Hepatocyte (in vitro differentiated cells): ENCODE results near the gene HPS5. TPM values are rescaled to one million over a fixed set of nuclear protein-coding genes. Genes with fewer than 3 reads are reported as not detected.
"Not testable (repeated sequence)": the region's sequence is repeated elsewhere in the genome, so short reads cannot be mapped to it uniquely, and the experiment has no call there.

Experiments used
- DNase-seq: peaks from one replicate; pipeline ENCODE4 v3.0.0-alpha.2; 2016; ENCODE audit warnings: low spot score
- H2AFZ ChIP-seq: fragments of 200-600 bp; sonication (generic); 2 replicates; pipeline ENCODE4 v1.6.0; 2016; ENCODE audit warnings: antibody characterized with exemption, mild to moderate bottlenecking
- H3K27ac ChIP-seq: fragments of 200-600 bp; sonication (generic); 2 replicates; pipeline ENCODE4 v1.5.1; 2016; ENCODE audit warnings: mild to moderate bottlenecking
- H3K27me3 ChIP-seq: fragments of 200-600 bp; sonication (generic); 2 replicates; pipeline ENCODE4 v1.6.1; 2016
- H3K36me3 ChIP-seq: fragments of 200-600 bp; sonication (generic); replicated peaks from 2 replicates; pipeline ENCODE4 v1.5.1; 2016; ENCODE audit warnings: low read depth; ENCODE audit not compliant: insufficient read depth
- H3K4me1 ChIP-seq: fragments of 200-600 bp; sonication (generic); 2 replicates; pipeline ENCODE4 v1.5.1; 2016; ENCODE audit warnings: mild to moderate bottlenecking, moderate library complexity; ENCODE audit not compliant: insufficient read depth
- H3K4me2 ChIP-seq: fragments of 200-600 bp; sonication (generic); 2 replicates; pipeline ENCODE4 v1.6.0; 2016
- H3K4me3 ChIP-seq: fragments of 200-600 bp; sonication (generic); 2 replicates; pipeline ENCODE4 v1.5.1; 2016; ENCODE audit warnings: mild to moderate bottlenecking
- H3K79me2 ChIP-seq: fragments of 200-600 bp; sonication (generic); 2 replicates; pipeline ENCODE4 v1.6.0; 2017; ENCODE audit warnings: mild to moderate bottlenecking
- H3K9me2 ChIP-seq: fragments of 200-600 bp; sonication (generic); replicated peaks from 2 replicates; pipeline ENCODE4 v1.6.0; 2017; ENCODE audit warnings: mild to moderate bottlenecking; ENCODE audit not compliant: insufficient read depth
- H3K9me3 ChIP-seq: fragments of 200-600 bp; sonication (generic); 2 replicates; pipeline ENCODE4 v1.5.1; 2016; ENCODE audit warnings: low read depth, mild to moderate bottlenecking
- H4K20me1 ChIP-seq: fragments of 200-600 bp; sonication (generic); 2 replicates; pipeline ENCODE4 v1.6.0; 2016; ENCODE audit warnings: mild to moderate bottlenecking; ENCODE audit not compliant: insufficient read depth, poor library complexity, severe bottlenecking
- CTCF ChIP-seq: fragments of 200-600 bp; sonication (generic); IDR thresholded peaks from 2 replicates; pipeline ENCODE4 v1.5.1; 2016; ENCODE audit warnings: antibody characterized with exemption, mild to moderate bottlenecking; ENCODE audit not compliant: poor library complexity
- EZH2 ChIP-seq: fragments of 200-600 bp; sonication (generic); IDR thresholded peaks from 2 replicates; pipeline ENCODE4 v1.6.1; 2016; ENCODE audit warnings: antibody characterized with exemption, mild to moderate bottlenecking, borderline replicate concordance
- EZH2phosphoT487 ChIP-seq: fragments of 200-600 bp; sonication (generic); IDR thresholded peaks from one replicate; pipeline ENCODE4 v1.6.1; 2018; ENCODE audit warnings: antibody characterized with exemption, mild to moderate bottlenecking, low read depth, moderate library complexity; ENCODE audit not compliant: unreplicated experiment, severe bottlenecking
- WGBS: methylation state at CpG from one replicate; pipeline ENCODE4 v1.1.6; 2016; ENCODE audit warnings: low lambda C conversion rate; ENCODE audit errors: missing lambda C conversion rate; 5-methylcytosine and 5-hydroxymethylcytosine counted together
- polyA plus RNA-seq: library from polyadenylated mRNA; unstranded; fragments of >200 nt; fragmentation: Nextera tagmentation; extraction: Ambion mirVana; gene quantifications from 2 replicates; pipeline ENCODE4 v1.2.1, GENCODE V29; 2016
- total RNA-seq: library from RNA; depleted of rRNA; stranded (reverse); fragments of >200 nt; gene quantifications from 2 replicates; pipeline ENCODE4 v1.2.3, GENCODE V29; 2014

HPS5 gene
- total and polyA plus RNA-seq, 2 experiments from 2014 or later: 10.3 to 18.0 TPM

- WGBS: 95% methylated on average over 3 of the region's 3 CpGs
- no peaks in the 10 kb centered on the region for H3K36me3 ChIP-seq
- no peaks in the 10 kb centered on the region for H3K9me3 ChIP-seq
- H2AFZ ChIP-seq: no peak overlapping the region
- TF ChIP-seq CTCF (no peak), EZH2 (no peak), EZH2phosphoT487 (no peak)
- H3K27me3 ChIP-seq: no peaks in the 10 kb centered on the region
- H4K20me1 ChIP-seq: no peaks in the 10 kb centered on the region
- no peak overlapping the region for H3K4me2 ChIP-seq
- H3K27ac ChIP-seq: no peak overlapping the region
- H3K79me2 ChIP-seq: no peaks in the 10 kb centered on the region
- H3K9me2 ChIP-seq: no peaks in the 10 kb centered on the region
- H3K4me3 ChIP-seq: no peak overlapping the region
- DNase-seq: no peak
- no peaks in the 10 kb centered on the region for H3K4me1 ChIP-seq
Observed at GRCh38 chr11:18253233-18253632, 68.7 kb downstream of the HPS5 start.

- no peak for TF ChIP-seq EZH2
- no peak for TF ChIP-seq EZH2phosphoT487
- TF ChIP-seq CTCF: no peak
- Histone ChIP-seq H4K20me1 (no peaks in the 10 kb centered on the region), H3K27me3 (no peaks in the 10 kb centered on the region), H3K36me3 (no peaks in the 10 kb centered on the region), H3K4me1 (no peaks in the 10 kb centered on the region), H3K4me3 (no peak within 1 kb of the TSS), H3K27ac (no peak within 1 kb of the TSS), H3K9me2 (no peaks in the 10 kb centered on the region), H3K79me2 (no peaks in the 10 kb centered on the region), H3K9me3 (no peaks in the 10 kb centered on the region), H2AFZ (no peak within 1 kb of the TSS), H3K4me2 (no peak within 1 kb of the TSS)
- DNase-seq: no peak
- 85% methylated on average over 5 of the region's 5 CpGs for WGBS
Observed at GRCh38 chr11:18248561-18248960, 73.4 kb downstream of the HPS5 start, which contains the start of gene SAA2. TSS of gene SAA2 (minus strand) at chr11:18248668. CDS start at chr11:18248011, 657 bp downstream.

- H3K27me3 ChIP-seq, H4K20me1 ChIP-seq, H3K9me3 ChIP-seq, H3K36me3 ChIP-seq, H3K79me2 ChIP-seq, H3K27ac ChIP-seq, DNase-seq, H3K4me3 ChIP-seq, H2AFZ ChIP-seq, H3K9me2 ChIP-seq, H3K4me2 ChIP-seq, H3K4me1 ChIP-seq: not testable (repeated sequence)
- WGBS: 75% methylated on average over 3 of the region's 6 CpGs
Observed at GRCh38 chr11:18247191-18247581, 74.8 kb downstream of the HPS5 start.

- H3K27ac ChIP-seq, H3K9me2 ChIP-seq, H3K9me3 ChIP-seq, H3K27me3 ChIP-seq, H3K4me1 ChIP-seq, H4K20me1 ChIP-seq, H3K4me2 ChIP-seq, H2AFZ ChIP-seq, H3K79me2 ChIP-seq, H3K4me3 ChIP-seq, DNase-seq, H3K36me3 ChIP-seq: not testable (repeated sequence)
- 89% methylated on average over 11 of the region's 11 CpGs for WGBS
Observed at GRCh38 chr11:18246379-18247190, 75.4 kb downstream of the HPS5 start.
